GM21367 (cell line): ENCODE data around the gene CBX2.

ENCODE experiments used
- ATAC-seq: cut with Tn5 transposase; IDR thresholded peaks from one replicate; pipeline ENCODE4 v1.9.1; 2021; ENCODE audit not compliant: unreplicated experiment

CBX2 gene

DNA sequence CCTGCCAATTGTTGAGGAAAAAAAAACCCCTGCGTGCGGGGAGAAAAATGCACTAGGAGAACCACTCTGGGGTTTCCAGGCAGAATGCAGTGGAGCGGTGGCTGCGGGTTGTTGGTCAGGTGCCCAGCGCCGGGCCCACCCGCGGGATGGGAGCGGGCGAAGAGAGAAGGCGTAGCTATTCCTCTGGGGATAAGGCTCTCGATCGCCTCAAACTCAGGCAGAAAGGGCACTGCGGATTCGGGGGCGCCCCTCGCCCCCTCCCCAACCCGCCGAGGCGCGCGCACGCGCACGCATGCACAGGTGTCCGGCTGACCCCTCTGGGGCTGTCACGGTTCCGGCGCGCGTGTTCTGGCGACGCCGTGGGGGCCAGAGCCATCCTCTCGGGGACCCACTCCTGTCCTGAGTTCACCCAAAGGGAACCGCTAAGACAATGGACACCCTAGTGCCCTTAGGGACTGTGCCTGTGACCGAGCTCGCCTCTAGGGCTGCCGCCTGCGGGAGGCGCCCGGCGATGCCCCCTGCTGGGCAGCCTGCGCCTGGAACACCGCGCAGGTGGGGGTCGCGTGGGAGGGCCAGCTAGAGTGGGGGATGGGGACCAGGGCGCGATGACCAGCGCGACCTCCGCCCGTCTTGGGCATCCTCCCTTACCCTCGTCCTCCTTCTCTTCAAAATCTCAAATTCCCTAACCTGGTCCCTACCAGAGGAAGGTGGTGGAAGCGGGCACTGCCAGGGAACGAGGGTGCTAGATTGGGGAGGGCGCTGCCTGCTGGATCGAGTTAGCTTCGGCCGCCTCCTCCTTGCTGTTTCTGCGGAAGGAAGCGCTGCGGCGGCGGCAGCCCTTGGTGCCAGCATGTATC is 33.3 kb downstream of the CBX2 start:
- ATAC-seq: no peak

DNA sequence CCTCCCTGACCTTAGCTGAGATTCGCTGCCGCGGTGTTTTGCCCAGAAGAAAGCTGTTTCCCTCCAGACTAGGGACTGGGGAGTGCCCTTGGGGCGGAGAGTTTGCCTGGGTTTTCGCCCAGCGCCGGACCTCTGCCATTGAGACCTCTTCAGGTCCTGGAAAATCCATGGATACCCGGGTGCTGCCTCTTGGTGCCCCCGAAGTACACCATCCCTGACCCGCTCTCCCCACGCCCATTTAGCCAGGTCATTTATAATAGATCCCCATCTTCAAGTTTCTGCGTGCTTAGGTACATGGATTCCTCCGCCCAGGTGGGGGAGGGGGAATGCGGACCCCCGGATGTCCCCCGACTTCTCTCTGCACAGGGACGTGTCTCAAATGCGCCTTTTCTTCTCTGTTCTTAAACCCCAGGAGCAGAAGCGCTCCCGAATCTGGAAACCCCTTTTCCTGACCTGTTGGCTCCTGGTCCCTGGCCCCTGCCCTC is 34.0 kb downstream of the CBX2 start:
- ATAC-seq: no peak

DNA sequence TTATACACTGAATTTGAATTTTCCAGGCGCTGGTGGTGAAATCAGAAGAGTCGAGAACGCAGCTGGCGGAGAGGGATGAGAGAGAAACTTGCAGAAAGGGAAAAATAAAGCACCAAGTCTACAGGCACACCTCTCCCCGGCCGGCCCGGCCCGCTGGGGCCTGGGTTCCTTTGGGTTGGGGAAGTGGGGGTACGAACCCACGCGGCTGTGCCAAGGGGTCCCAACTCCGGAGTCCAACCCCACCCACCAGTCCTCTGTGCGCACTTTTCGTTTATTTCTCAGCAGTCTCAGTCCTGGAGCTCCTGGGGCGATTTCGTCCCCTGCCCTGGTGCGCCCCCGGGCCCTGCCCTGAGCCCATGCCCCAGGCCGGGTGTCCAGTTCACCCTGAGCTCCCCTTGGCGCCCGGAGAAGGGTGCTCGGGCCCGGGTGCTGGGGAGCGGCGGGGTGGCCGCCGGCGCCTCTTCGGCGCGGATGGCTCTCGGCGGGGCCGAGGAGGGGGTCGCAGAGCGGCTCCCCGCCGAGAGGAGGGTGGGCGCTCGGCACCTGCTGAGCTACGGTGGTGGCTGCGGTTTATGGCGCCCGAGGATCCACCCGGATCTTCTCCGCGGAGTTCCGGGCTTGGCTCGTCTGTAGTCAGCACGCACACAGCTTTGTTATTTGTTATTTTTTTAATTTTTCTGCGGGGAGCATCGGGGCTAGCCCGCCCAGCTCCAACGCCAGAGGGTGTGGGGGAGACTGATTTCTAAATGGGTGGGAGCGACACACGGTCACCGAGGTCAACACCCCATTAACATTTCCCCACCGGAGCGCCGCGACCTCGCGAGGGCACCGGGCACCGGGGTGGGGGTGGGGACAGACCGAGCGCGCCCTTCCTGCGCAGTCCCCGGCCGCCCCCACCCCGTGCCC is 34.7 kb downstream of the CBX2 start:
- ATAC-seq: no peak

DNA sequence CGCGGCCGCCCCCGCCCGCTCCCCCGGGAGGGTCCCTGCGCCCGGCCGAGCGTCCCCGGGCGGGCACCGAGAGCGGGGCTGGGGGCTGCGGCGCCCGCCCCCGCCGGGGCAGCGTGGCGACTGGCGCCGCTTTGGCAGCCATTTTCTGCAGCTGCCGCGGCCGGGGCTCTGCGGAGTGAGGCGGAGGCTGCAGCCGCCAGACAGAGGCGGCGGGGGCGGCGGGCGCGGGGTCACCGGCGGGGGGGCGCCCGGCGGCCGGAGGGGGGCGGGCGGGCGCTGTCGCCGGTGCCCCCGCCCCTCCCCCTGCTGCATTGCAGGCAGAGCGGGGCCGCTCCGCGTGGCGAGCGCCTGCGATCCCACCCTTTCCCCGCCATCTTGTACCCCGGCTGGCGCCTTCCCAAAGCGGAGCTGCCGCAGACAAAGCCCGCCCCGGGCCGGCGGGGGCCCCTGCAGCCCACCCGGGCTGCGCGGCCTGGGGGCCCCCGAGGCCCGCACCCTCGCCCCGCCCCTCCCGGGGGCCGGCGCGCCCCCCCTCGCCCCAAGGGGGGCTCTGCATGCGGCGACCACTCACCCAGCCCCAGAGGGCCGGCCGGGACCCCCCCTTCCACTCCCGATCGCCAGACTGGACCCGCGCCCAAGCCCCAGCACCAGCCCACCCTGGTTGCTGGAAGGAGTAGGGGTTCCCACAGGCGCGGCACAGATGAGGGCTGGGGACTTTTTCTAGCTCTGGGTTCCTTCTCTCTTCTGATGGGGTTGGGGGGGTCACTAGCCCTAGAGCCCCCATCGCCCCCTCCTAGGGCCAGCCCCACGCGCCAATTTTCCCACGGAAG is 35.6 kb downstream of the CBX2 start:
- ATAC-seq: no peak

DNA sequence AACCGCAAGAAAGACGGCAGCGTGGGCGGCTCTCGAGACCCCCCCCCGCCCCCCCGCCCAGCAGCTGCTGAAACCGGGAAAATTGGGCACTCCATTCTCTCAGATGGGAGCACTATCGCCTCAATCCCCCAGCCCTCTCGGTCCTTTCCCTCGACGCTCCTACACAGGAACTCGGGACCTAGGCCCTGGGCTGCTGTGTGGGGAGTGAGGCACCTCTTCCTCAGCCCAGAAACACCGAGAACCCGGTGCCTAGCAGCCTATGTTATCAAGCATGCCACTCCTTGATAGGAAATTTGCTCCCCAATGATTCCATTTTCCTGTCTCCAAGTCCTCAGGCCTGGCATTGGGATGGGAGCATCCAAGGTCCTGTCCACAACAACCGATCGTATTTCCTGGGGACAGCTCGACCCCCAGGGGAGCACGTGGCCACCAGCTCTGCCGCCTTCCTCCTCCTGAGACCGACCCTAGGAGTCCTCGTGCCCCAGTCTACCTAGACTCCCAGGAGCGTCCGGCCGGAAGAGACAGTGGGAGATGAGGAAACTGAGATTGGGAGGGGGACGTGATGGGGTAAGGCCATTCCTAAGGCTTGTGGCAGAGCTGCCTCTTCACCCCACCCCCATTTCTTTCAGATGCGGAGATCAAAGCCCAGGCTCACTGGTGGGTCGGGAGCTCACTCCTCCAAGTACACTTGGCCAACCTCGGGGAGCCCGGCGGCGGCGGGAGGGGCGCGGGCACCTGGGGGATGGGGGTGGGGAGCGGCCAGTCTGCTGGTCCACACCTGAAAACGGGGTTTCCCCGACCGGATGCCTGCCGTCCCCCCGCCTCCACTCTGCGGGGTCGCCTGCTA is 36.4 kb downstream of the CBX2 start:
- no peak for ATAC-seq

DNA sequence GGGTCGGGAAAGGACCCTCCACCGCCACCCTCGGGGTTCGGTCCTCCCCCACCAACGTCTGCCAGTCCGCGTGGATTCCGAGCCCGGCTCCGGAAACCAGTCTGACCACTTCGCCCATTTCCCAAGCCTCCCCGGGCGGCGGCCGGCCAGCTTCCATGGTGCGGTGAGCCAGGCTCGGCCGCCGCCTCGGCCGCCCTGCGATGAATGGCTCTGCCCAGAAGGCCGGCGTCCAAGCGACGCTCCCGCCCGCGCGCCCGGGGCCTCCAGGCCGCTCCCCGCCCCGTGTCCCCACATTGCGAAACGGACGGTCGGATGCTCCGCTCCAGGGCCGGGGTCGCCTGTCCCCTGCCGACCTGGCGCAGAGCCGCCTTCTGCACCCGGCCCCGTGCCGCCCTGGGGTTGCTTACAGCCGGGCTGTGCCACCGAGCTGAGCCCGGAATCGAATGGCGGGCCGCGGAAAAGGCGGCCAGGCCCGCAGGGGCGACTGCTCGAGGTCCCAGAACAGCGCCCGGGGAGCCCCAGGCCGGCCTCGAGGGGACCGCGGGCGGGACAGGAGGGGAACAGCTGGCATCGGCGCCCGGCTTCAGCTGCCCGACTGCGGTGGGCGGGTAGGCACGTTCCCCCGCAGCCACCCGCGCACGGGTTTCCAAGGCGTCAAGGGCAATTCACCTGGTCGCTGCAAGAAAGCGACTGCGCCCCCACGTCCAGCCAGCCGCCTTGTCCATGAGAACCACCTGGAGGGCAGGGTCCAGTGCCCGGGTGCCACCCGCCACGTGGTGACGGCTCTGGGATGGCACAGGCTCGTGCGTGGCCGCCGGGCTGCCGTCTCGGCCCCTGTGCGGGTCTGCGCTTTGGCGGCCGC is 37.3 kb downstream of the CBX2 start:
- ATAC-seq: no peak

DNA sequence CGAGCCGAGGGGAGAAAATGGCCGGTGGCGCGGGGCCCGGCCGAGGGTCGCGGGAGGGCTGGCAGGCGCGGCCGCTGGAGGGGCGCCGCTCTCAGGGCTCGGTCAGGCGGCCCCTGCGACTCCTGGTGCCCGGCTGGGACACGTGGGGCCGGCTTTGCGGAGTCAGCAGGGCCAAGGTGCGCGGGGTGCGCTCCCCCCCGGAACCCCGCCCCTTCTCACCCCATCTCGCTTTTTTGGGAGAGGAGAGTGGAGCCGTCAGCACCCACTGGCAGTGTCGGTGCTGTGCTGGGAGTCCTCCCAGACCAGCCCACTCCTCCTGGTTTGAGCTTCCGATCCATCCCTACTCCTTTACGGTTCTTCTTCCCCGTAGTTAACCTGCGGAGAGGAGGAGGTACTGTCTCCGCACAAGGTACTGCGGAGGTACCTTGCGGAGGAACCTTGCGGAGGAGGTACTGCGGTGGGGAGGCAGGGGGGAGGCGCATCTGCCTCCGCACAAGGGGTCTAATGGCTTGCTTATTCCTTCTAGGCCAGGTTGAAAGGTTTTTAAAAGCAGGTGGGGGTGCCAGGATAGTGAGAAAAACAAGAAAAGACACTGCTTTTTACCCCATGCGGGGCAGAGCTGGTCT is 38.0 kb downstream of the CBX2 start:
- ATAC-seq: no peak

DNA sequence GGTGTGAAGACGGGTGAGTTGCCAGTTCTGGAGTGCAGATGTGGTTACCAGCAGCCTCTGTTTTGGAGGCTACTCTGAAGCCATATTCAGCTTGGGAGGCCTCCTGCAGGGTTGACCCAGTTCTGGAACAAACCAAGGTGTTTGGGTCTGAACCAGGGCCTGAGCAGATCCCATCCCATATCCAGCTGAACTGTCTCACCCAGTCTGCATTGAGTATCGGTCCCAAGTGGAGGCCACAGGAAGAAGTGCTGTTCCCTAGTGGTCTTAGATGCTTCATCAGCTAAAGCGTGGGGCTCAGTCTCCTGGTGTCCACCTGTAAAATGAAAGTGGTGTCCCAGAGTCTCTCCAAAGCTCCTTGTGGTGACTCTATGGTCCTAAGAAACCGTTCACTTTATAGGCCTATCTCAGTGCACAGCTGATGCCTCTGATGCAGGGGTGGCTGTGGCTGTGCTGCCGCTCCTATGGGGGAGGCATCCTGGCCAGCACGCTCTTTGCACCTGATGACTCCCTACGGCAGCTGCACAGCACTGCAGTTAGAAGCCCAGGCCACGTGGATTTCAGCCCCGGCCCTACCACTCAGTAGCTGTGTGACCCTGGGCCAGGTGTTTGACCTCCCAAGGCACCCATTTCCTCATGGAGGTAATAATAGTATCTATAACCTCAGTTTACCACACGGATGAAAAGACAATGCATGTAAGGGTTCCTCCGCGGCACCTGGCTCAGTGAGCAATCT is 40.2 kb downstream of the CBX2 start:
- ATAC-seq: no peak

DNA sequence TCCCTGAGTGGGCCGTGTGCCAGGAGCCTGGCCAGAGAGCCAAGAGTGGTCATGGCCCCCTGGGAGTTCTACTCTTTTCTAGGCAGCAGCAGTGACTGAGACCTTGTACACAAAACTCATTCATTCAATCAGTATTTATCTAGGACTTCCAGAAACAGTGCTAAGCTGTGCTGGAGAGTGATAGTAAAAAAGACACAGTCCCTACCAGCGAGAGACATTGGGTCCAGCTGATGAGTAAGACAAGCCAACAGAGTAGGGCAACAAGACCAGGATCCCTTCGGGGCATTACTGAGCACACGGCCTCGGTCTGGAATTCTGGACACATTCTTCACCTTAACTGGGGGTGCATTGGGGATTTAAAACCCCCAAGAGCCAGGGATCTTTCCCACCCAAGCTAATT is 41.1 kb downstream of the CBX2 start:
- no peak for ATAC-seq

DNA sequence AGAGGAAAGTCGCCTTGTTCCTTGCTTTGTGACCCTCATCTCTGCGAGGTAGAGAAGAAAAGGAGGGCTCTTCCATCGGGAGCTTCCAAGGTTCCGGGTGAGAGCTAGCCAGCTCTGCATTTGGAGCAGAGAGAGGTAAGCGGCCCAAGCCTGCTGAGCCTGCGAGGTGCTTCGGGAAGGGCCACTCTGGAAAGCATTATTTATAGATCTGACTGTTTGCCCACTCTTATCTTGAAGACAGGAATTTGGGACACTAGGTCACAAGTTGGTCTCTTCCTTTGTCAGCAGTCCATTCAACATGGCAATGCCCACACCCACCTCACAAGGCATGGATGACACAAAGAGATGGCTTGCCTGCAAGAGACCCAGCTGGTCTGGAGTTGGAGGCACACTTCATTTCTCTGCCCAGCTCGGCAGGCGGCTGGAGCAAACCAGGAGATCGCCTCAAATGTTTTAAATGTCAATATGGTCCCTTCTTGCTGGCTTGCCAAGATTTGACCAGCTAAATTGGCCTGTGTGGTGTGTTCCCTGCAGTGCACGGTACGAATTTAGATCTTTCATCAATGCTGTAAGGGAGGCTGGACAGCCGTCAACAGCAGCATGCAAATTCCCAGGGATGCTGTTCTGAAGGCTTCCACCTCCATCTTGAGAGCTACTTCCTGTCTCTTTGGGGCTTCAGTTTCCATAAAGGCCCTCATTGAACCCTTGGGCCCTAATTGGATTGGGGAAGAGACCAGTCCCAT is 41.8 kb downstream of the CBX2 start:
- no peak for ATAC-seq

DNA sequence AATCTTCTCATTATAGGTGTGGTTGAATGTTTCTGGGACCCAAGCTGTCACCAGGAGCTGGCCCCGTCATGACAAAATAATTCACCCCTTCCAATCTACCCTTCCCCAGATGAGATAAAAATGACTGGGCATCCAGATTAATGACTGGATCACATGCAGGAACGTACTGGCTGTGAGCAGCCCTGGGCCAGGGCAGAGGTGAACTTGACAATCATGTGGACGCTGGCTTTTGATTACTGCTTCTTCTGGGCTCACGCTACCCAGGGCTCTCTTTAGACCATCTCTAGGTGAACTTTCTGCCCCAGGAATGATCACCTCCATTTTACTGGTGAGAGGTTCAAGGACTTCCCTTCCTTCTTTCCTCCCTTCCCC is 43.0 kb downstream of the CBX2 start:
- no peak for ATAC-seq

DNA sequence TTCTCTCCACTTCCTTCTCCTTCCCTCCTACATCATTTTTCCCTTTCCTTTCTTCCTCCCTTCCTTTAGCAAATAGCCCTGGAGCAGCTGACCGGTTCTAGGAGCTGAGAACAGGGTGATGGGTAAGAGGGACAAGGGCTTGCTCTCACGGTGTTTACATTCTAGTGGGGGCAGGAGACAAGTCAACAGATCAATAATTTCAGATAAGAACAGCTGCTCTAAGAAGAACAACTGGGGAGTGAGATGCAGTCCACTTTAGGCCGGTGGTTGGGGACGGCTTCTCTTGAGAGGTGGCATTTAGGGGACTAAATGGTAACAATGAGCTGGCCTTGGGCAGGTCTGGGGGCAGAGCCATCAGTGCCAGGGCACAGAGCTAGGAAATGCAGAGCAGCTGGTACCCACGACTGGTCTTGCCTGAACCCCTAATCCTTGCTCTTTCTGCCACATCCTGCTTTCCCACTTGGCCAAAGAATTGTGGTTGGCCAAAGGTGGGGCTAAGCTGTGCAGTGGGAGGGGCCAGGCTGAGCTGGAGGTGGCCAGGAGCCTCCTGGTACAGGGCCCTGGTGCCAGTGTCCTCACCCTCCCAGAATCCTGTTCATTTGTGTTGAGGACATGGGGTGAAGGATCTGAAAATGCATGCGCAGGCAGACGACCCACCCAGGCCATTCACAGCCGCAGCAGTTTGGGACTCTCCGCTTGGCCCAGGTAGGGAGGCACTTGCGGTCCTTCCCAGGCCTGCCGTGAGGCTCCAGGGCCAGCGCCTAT is 43.6 kb downstream of the CBX2 start:
- no peak for ATAC-seq

DNA sequence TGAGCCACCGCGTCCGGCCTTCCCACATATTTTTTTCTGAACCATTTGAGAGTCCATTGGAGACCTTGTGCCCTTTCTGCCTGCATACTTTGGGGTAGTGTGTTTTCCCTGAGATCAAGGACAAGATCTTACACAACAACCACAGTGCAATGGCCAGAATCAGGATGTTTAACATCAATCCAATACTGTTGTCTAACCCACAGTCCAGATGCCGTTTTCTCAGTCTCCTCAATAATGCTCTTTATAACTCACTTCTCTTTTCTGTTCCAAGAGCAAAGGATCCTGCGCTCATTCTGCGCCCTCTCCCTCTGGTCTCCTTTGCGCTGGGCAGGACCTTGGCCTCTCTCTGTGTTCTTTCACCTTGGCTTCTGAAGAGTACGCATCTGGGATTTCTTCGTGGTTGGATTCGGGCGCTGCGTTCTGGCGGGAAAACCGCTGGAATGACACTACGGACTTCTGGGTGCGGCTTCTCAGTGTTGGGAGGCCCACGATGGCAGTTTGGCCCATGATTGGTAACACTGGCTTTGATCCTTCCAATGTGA is 44.7 kb downstream of the CBX2 start:
- no peak for ATAC-seq

DNA sequence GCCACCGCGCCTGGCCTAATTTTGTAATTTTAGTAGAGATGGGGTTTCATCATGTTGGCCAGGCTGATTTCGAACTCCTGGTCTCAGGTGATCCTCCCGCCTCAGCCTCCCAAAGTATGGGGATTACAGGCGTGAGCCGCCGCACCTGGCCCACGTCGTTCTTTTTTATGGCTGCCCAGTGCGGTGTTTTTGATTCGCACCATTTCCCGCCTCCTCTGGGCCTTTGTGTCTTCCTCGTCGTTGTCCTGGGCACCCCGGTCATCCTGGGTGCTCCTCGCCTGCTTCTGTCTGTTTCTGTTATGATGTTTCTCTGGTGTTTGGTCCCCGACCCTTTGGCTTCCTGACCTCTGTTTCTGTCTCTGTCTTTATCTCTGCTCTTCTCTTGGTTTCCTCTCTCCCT is 46.3 kb downstream of the CBX2 start:
- ATAC-seq: no peak

DNA sequence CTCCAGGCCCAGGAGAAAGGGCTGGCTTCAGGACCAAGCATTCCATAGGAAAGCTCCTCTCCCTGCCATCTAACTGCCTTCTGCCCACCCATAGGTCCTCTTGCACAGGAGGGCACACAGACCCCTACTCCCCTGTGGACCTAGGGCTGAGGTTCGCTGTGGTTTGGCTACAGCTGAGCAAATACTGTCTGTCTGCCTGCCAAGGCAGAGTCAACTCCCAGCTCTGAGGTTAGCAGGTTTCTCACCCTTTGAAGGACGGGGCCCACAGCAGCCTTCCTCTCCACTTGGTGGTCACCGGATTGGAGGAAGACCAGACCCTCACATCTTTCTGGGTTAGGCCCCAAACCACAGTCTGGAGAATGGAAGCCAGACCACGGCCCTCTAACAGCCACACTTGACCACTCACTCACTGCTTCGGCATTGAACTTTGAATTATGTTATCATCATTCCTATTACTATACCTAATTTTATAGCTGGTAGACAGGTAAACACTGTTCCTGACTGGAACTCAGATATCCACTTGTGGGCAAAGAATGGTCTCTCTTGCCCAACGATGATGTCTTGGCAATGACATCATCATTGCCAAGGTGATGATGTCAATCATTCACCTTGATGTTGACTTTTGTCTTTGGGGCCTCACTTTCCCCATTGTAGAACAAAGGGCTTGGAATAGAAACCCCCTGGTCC is 47.1 kb downstream of the CBX2 start:
- ATAC-seq: no peak

DNA sequence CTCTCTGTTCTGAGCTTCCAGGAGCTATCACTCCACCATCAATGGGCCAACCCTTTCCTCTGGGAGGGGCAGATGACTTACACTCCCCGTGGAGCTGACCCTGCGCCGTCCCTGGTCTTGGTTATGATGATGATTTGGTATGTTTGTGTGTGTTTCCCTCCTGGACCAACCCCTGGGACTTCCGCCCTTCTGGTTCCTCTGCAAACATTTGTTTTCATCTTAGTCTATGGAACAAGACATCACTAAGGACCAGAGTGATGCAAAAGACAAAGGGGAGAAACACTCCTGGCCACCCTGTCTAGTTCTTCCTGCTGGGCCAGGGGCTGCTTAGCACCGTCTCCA is 47.6 kb downstream of the CBX2 start:
- no peak for ATAC-seq
